ENCODE data around the gene ANKRD31.

The ANKRD31 gene

GRCh38 chr5:75023368-75024159, 213.1 kb downstream of the ANKRD31 start:
- no peak for DNase-seq

- DNase-seq: no peak
These were observed 214.9 kb downstream of the ANKRD31 start for GRCh38 chr5:75021800-75022199.

GRCh38 chr5:75021219-75021618, 215.5 kb downstream of the ANKRD31 start:
- DNase-seq: peak; percentile 24 to 41

GRCh38 chr5:75020016-75020656, 216.5 kb downstream of the ANKRD31 start:
- no peak for DNase-seq

GRCh38 chr5:75018805-75019587, 217.7 kb downstream of the ANKRD31 start:
- peak in 1 of 2 experiments; percentile 33 for DNase-seq
